Measurements from ENCODE around the gene JARID2.

The JARID2 gene

GRCh38 chr6:15335916-15336315, 90.0 kb downstream of the JARID2 start:
- no peak for DNase-seq (ENCODE audit: low spot score)

- no peak for DNase-seq (ENCODE audit: low spot score)
These were observed 91.2 kb downstream of the JARID2 start for GRCh38 chr6:15336900-15337560.

- no peak for DNase-seq (ENCODE audit: low spot score)
These were observed 91.7 kb downstream of the JARID2 start for GRCh38 chr6:15337582-15337981.

- no peak for DNase-seq (ENCODE audit: low spot score)
These were observed 92.6 kb downstream of the JARID2 start for GRCh38 chr6:15338476-15338875.

- no peak for DNase-seq (ENCODE audit: low spot score)
These were observed 93.2 kb downstream of the JARID2 start for GRCh38 chr6:15339081-15339480.

GRCh38 chr6:15340105-15340601, 94.3 kb downstream of the JARID2 start:
- no peak for DNase-seq (ENCODE audit: low spot score)

GRCh38 chr6:15340775-15341174, 94.9 kb downstream of the JARID2 start:
- no peak for DNase-seq (ENCODE audit: low spot score)

GRCh38 chr6:15341311-15342001, 95.6 kb downstream of the JARID2 start:
- DNase-seq (ENCODE audit: low spot score) = no peak

- DNase-seq (ENCODE audit: low spot score) = no peak
These were observed 96.2 kb downstream of the JARID2 start for GRCh38 chr6:15342114-15342513.

- DNase-seq (ENCODE audit: low spot score) = no peak
These were observed 97.8 kb downstream of the JARID2 start for GRCh38 chr6:15343490-15344191.

GRCh38 chr6:15344192-15344519, 98.3 kb downstream of the JARID2 start:
- no peak for DNase-seq (ENCODE audit: low spot score)

GRCh38 chr6:15344831-15345230, 99.0 kb downstream of the JARID2 start:
- DNase-seq (ENCODE audit: low spot score) = no peak

GRCh38 chr6:15346315-15346714, 100.4 kb downstream of the JARID2 start:
- no peak for DNase-seq (ENCODE audit: low spot score)

- DNase-seq (ENCODE audit: low spot score) = no peak
These were observed 102.7 kb downstream of the JARID2 start for GRCh38 chr6:15348528-15348927.

GRCh38 chr6:15349379-15349778, 103.5 kb downstream of the JARID2 start:
- no peak for DNase-seq (ENCODE audit: low spot score)

GRCh38 chr6:15350386-15351083, 104.7 kb downstream of the JARID2 start:
- DNase-seq (ENCODE audit: low spot score) = no peak

- DNase-seq (ENCODE audit: low spot score) = no peak
These were observed 105.8 kb downstream of the JARID2 start for GRCh38 chr6:15351631-15352030.

- DNase-seq (ENCODE audit: low spot score) = no peak
These were observed 106.4 kb downstream of the JARID2 start for GRCh38 chr6:15352220-15352619.

- no peak for DNase-seq (ENCODE audit: low spot score)
These were observed 107.0 kb downstream of the JARID2 start for GRCh38 chr6:15352845-15353244.

- no peak for DNase-seq (ENCODE audit: low spot score)
These were observed 109.8 kb downstream of the JARID2 start for GRCh38 chr6:15355683-15356099.

- DNase-seq (ENCODE audit: low spot score) = no peak
These were observed 110.3 kb downstream of the JARID2 start for GRCh38 chr6:15356179-15356578.

GRCh38 chr6:15356937-15357336, 111.1 kb downstream of the JARID2 start:
- DNase-seq (ENCODE audit: low spot score) = no peak

GRCh38 chr6:15357782-15358181, 111.9 kb downstream of the JARID2 start:
- DNase-seq (ENCODE audit: low spot score) = no peak

Data from CD4-positive, alpha-beta T cell treated with Interleukin-6 at 100 ng/mL for 8 hours (primary cell).